ENCODE data around the gene NUP133.

Gene NUP133

DNA sequence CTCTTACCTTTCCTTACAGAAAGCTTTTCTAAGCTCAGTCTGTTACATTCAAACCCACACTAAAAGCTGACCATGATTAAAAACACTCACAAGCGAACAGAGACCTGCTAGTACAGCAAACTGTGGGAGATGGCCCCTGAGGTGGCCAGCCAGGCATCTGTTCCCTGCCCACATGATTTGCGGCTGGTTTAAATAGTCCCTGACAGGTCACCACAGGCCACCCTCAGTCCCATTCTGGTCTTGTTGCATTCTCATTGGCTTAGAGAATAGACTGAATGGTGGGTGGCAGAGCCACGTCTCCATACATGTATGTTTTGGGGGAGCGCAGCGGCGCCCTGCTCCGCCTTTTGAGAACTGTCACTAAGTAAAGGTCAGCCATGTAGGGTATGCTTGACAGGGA, 71.9 kb downstream of the NUP133 start:
- no peak overlapping the region for H3K27ac ChIP-seq (replicated peaks)
- no peak overlapping the region for H3K4me3 ChIP-seq (replicated peaks; ENCODE audit: insufficient read depth, low read length)
- TF ChIP-seq, protein P1, sequence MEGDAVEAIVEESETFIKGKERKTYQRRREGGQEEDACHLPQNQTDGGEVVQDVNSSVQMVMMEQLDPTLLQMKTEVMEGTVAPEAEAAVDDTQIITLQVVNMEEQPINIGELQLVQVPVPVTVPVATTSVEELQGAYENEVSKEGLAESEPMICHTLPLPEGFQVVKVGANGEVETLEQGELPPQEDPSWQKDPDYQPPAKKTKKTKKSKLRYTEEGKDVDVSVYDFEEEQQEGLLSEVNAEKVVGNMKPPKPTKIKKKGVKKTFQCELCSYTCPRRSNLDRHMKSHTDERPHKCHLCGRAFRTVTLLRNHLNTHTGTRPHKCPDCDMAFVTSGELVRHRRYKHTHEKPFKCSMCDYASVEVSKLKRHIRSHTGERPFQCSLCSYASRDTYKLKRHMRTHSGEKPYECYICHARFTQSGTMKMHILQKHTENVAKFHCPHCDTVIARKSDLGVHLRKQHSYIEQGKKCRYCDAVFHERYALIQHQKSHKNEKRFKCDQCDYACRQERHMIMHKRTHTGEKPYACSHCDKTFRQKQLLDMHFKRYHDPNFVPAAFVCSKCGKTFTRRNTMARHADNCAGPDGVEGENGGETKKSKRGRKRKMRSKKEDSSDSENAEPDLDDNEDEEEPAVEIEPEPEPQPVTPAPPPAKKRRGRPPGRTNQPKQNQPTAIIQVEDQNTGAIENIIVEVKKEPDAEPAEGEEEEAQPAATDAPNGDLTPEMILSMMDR (IDR thresholded peaks at IDR 0.05; ENCODE audit: insufficient read depth, low read length), result no peak
- TF ChIP-seq POLR2AphosphoS5 (IDR thresholded peaks at IDR 0.05; ENCODE audit: low read depth), result no peak
- TF ChIP-seq SPI1 (IDR thresholded peaks at IDR 0.05; ENCODE audit: borderline replicate concordance, low read depth), result no peak
- no peak for TF ChIP-seq GABPA (IDR thresholded peaks at IDR 0.05; ENCODE audit: low read depth)
- TF ChIP-seq, protein P2, sequence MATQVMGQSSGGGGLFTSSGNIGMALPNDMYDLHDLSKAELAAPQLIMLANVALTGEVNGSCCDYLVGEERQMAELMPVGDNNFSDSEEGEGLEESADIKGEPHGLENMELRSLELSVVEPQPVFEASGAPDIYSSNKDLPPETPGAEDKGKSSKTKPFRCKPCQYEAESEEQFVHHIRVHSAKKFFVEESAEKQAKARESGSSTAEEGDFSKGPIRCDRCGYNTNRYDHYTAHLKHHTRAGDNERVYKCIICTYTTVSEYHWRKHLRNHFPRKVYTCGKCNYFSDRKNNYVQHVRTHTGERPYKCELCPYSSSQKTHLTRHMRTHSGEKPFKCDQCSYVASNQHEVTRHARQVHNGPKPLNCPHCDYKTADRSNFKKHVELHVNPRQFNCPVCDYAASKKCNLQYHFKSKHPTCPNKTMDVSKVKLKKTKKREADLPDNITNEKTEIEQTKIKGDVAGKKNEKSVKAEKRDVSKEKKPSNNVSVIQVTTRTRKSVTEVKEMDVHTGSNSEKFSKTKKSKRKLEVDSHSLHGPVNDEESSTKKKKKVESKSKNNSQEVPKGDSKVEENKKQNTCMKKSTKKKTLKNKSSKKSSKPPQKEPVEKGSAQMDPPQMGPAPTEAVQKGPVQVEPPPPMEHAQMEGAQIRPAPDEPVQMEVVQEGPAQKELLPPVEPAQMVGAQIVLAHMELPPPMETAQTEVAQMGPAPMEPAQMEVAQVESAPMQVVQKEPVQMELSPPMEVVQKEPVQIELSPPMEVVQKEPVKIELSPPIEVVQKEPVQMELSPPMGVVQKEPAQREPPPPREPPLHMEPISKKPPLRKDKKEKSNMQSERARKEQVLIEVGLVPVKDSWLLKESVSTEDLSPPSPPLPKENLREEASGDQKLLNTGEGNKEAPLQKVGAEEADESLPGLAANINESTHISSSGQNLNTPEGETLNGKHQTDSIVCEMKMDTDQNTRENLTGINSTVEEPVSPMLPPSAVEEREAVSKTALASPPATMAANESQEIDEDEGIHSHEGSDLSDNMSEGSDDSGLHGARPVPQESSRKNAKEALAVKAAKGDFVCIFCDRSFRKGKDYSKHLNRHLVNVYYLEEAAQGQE (IDR thresholded peaks at IDR 0.05; ENCODE audit: insufficient replicate concordance, low read depth), result no peak
- no peak for DNase-seq (ENCODE audit: low read depth in 1 of 2, low spot score in 1 of 2)
- H3K27me3 ChIP-seq (ENCODE audit: insufficient read depth, poor library complexity, severe bottlenecking), result peaks cover 32% of the 10 kb centered on the region

DNA sequence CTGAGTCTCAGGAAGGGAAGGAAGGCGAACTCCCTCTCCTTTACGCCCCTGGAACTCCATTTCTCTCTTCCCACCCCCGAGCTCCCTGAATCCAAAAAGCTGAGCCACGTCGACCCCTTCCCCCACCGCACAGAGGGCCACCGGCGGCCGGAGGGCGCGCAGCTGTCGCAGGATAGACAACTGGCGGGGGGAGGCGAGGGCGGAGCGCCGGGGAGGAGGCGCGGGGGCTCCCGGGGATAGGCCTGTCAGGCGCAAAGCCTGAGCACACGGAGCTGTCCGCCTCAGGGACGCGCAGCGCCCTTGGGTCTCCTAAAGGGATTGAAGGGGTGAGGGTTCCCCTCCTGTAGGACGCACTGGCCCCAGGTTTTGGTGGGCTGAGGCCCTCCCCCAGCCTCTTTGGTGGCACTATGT, 73.5 kb downstream of the NUP133 start:
- H3K27me3 ChIP-seq (ENCODE audit: insufficient read depth, poor library complexity, severe bottlenecking), result peaks cover 45% of the 10 kb centered on the region
- H3K4me3 ChIP-seq (replicated peaks; ENCODE audit: insufficient read depth, low read length), result no peak overlapping the region
- H3K27ac ChIP-seq (replicated peaks), result no peak overlapping the region
- DNase-seq (ENCODE audit: low read depth in 1 of 2, low spot score in 1 of 2), result no peak
- TF ChIP-seq POLR2AphosphoS5 (IDR thresholded peaks at IDR 0.05; ENCODE audit: low read depth), result no peak
- no peak for TF ChIP-seq GABPA (IDR thresholded peaks at IDR 0.05; ENCODE audit: low read depth)
- TF ChIP-seq, protein P1 (IDR thresholded peaks at IDR 0.05; ENCODE audit: insufficient read depth, low read length), result no peak
- no peak for TF ChIP-seq SPI1 (IDR thresholded peaks at IDR 0.05; ENCODE audit: borderline replicate concordance, low read depth)
- TF ChIP-seq, protein P2 (IDR thresholded peaks at IDR 0.05; ENCODE audit: insufficient replicate concordance, low read depth), result no peak

DNA sequence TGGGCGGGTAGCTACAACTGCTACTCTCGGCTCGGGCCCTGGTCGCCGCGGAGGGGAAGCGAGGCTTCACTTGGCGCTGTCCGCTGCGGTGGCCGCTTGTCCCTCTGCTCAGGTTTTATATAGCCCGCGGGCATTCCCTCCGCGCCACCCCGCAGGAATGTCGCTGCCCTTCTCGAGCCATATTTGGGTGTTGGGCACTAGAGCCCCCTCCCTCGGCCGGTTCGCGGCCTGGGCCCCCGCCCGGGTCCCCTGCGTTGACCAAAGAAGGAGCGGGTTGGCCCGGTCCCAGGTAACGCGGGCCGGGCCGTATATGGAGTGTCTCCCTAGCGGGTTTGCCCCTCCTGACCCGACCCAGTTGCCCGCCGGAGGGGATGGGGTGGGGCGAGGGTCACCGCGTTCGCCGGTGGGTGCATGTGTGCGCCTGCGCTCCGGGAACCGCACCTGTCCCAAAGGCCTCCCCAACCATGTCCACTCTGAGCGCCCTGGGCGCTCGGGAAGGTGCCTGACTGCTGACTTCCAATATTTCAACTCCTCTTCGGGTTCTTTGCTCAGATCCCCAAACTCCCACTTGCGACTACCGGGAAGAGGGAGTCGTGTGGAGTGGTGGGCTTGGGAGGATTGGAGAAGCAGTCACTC, 74.0 kb downstream of the NUP133 start, which contains the start of gene ACTA1:
Gene ACTA1, minus strand, starts transcription at position 90 of the 636 bp plus-strand sequence. CDS start 979 bp downstream, outside the sequence.
- peaks cover 45% of the 10 kb centered on the region for H3K27me3 ChIP-seq (ENCODE audit: insufficient read depth, poor library complexity, severe bottlenecking)
- no peak for DNase-seq (ENCODE audit: low read depth in 1 of 2, low spot score in 1 of 2)
- no peak for TF ChIP-seq POLR2AphosphoS5 (IDR thresholded peaks at IDR 0.05; ENCODE audit: low read depth)
- TF ChIP-seq SPI1 (IDR thresholded peaks at IDR 0.05; ENCODE audit: borderline replicate concordance, low read depth), result no peak
- TF ChIP-seq, protein P1 (IDR thresholded peaks at IDR 0.05; ENCODE audit: insufficient read depth, low read length), result no peak
- TF ChIP-seq GABPA (IDR thresholded peaks at IDR 0.05; ENCODE audit: low read depth), result no peak
- TF ChIP-seq, protein P2 (IDR thresholded peaks at IDR 0.05; ENCODE audit: insufficient replicate concordance, low read depth), result no peak
- H3K27ac ChIP-seq (replicated peaks), result no peak within 1 kb of the TSS
- no peak within 1 kb of the TSS for H3K4me3 ChIP-seq (replicated peaks; ENCODE audit: insufficient read depth, low read length)

Measured in HL-60 (cell line).